Hepatocyte (in vitro differentiated cells): ENCODE measurements around the gene TKT. TPM values are rescaled to one million over a fixed set of nuclear protein-coding genes. Genes with fewer than 3 reads are reported as not detected.

Experiments used
- DNase-seq: peaks from one replicate; pipeline ENCODE4 v3.0.0-alpha.2; 2016; ENCODE audit warnings: low spot score
- H2AFZ ChIP-seq: fragments of 200-600 bp; sonication (generic); 2 replicates; pipeline ENCODE4 v1.6.0; 2016; ENCODE audit warnings: antibody characterized with exemption, mild to moderate bottlenecking
- H3K27ac ChIP-seq: fragments of 200-600 bp; sonication (generic); 2 replicates; pipeline ENCODE4 v1.5.1; 2016; ENCODE audit warnings: mild to moderate bottlenecking
- H3K27me3 ChIP-seq: fragments of 200-600 bp; sonication (generic); 2 replicates; pipeline ENCODE4 v1.6.1; 2016
- H3K36me3 ChIP-seq: fragments of 200-600 bp; sonication (generic); replicated peaks from 2 replicates; pipeline ENCODE4 v1.5.1; 2016; ENCODE audit warnings: low read depth; ENCODE audit not compliant: insufficient read depth
- H3K4me1 ChIP-seq: fragments of 200-600 bp; sonication (generic); 2 replicates; pipeline ENCODE4 v1.5.1; 2016; ENCODE audit warnings: mild to moderate bottlenecking, moderate library complexity; ENCODE audit not compliant: insufficient read depth
- H3K4me2 ChIP-seq: fragments of 200-600 bp; sonication (generic); 2 replicates; pipeline ENCODE4 v1.6.0; 2016
- H3K4me3 ChIP-seq: fragments of 200-600 bp; sonication (generic); 2 replicates; pipeline ENCODE4 v1.5.1; 2016; ENCODE audit warnings: mild to moderate bottlenecking
- H3K79me2 ChIP-seq: fragments of 200-600 bp; sonication (generic); 2 replicates; pipeline ENCODE4 v1.6.0; 2017; ENCODE audit warnings: mild to moderate bottlenecking
- H3K9me2 ChIP-seq: fragments of 200-600 bp; sonication (generic); replicated peaks from 2 replicates; pipeline ENCODE4 v1.6.0; 2017; ENCODE audit warnings: mild to moderate bottlenecking; ENCODE audit not compliant: insufficient read depth
- H3K9me3 ChIP-seq: fragments of 200-600 bp; sonication (generic); 2 replicates; pipeline ENCODE4 v1.5.1; 2016; ENCODE audit warnings: low read depth, mild to moderate bottlenecking
- H4K20me1 ChIP-seq: fragments of 200-600 bp; sonication (generic); 2 replicates; pipeline ENCODE4 v1.6.0; 2016; ENCODE audit warnings: mild to moderate bottlenecking; ENCODE audit not compliant: insufficient read depth, poor library complexity, severe bottlenecking
- CTCF ChIP-seq: fragments of 200-600 bp; sonication (generic); IDR thresholded peaks from 2 replicates; pipeline ENCODE4 v1.5.1; 2016; ENCODE audit warnings: antibody characterized with exemption, mild to moderate bottlenecking; ENCODE audit not compliant: poor library complexity
- EZH2 ChIP-seq: fragments of 200-600 bp; sonication (generic); IDR thresholded peaks from 2 replicates; pipeline ENCODE4 v1.6.1; 2016; ENCODE audit warnings: antibody characterized with exemption, mild to moderate bottlenecking, borderline replicate concordance
- EZH2phosphoT487 ChIP-seq: fragments of 200-600 bp; sonication (generic); IDR thresholded peaks from one replicate; pipeline ENCODE4 v1.6.1; 2018; ENCODE audit warnings: antibody characterized with exemption, mild to moderate bottlenecking, low read depth, moderate library complexity; ENCODE audit not compliant: unreplicated experiment, severe bottlenecking
- WGBS: methylation state at CpG from one replicate; pipeline ENCODE4 v1.1.6; 2016; ENCODE audit warnings: low lambda C conversion rate; ENCODE audit errors: missing lambda C conversion rate; 5-methylcytosine and 5-hydroxymethylcytosine counted together
- polyA plus RNA-seq: library from polyadenylated mRNA; unstranded; fragments of >200 nt; fragmentation: Nextera tagmentation; extraction: Ambion mirVana; gene quantifications from 2 replicates; pipeline ENCODE4 v1.2.1, GENCODE V29; 2016
- total RNA-seq: library from RNA; depleted of rRNA; stranded (reverse); fragments of >200 nt; gene quantifications from 2 replicates; pipeline ENCODE4 v1.2.3, GENCODE V29; 2014

Gene TKT
- total and polyA plus RNA-seq, 2 experiments from 2014 or later, result 149 to 265 TPM

GRCh38 chr3:53247619-53248018 lies 8.2 kb downstream of the TKT start:
- no peak for TF ChIP-seq EZH2
- TF ChIP-seq EZH2phosphoT487, result no peak
- no peak for TF ChIP-seq CTCF
- Histone ChIP-seq H3K9me2 (no peaks in the 10 kb centered on the region), H3K9me3 (no peaks in the 10 kb centered on the region), H2AFZ (no peak overlapping the region), H3K79me2 (peaks cover 99% of the 10 kb centered on the region), H3K4me1 (peaks cover 10% of the 10 kb centered on the region), H3K4me2 (no peak overlapping the region), H3K27me3 (no peaks in the 10 kb centered on the region), H4K20me1 (peaks cover 79% of the 10 kb centered on the region), H3K4me3 (no peak overlapping the region), H3K27ac (no peak overlapping the region), H3K36me3 (no peaks in the 10 kb centered on the region)
- DNase-seq, result no peak
- WGBS, result 89% methylated on average over 2 of the region's 2 CpGs

- peaks cover 90% of the 10 kb centered on the region for H3K79me2 ChIP-seq
- no peak overlapping the region for H2AFZ ChIP-seq
- no peaks in the 10 kb centered on the region for H3K9me2 ChIP-seq
- TF ChIP-seq EZH2phosphoT487, result no peak
- no peak for TF ChIP-seq CTCF
- no peak for TF ChIP-seq EZH2
- H3K27me3 ChIP-seq, result no peaks in the 10 kb centered on the region
- H4K20me1 ChIP-seq, result peaks cover 58% of the 10 kb centered on the region
- no peaks in the 10 kb centered on the region for H3K36me3 ChIP-seq
- no peak overlapping the region for H3K4me2 ChIP-seq
- 85% methylated on average over 8 of the region's 8 CpGs for WGBS
- H3K4me1 ChIP-seq, result peaks cover 5% of the 10 kb centered on the region
- H3K4me3 ChIP-seq, result no peak overlapping the region
- H3K9me3 ChIP-seq, result no peaks in the 10 kb centered on the region
- DNase-seq, result no peak
- H3K27ac ChIP-seq, result no peak overlapping the region
Measured at GRCh38 chr3:53244271-53244670, 11.6 kb downstream of the TKT start.

GRCh38 chr3:53243785-53244184 lies 12.0 kb downstream of the TKT start:
- no peak for TF ChIP-seq CTCF
- no peak for TF ChIP-seq EZH2phosphoT487
- no peak for TF ChIP-seq EZH2
- Histone ChIP-seq H3K4me1 (peaks cover 6% of the 10 kb centered on the region), H4K20me1 (peaks cover 56% of the 10 kb centered on the region), H3K4me3 (no peak overlapping the region), H3K9me2 (no peaks in the 10 kb centered on the region), H3K9me3 (no peaks in the 10 kb centered on the region), H3K27ac (no peak overlapping the region), H3K79me2 (peaks cover 86% of the 10 kb centered on the region), H2AFZ (no peak overlapping the region), H3K27me3 (no peaks in the 10 kb centered on the region), H3K36me3 (no peaks in the 10 kb centered on the region), H3K4me2 (no peak overlapping the region)
- WGBS, result 82% methylated on average over 8 of the region's 8 CpGs
- DNase-seq, result no peak

- 81% methylated on average over 14 of the region's 14 CpGs for WGBS
- Histone ChIP-seq H3K4me3 (no peak overlapping the region), H3K9me3 (no peaks in the 10 kb centered on the region), H3K4me1 (peaks cover 11% of the 10 kb centered on the region), H3K27ac (peak overlapping the region; percentile 16), H2AFZ (no peak overlapping the region), H3K36me3 (no peaks in the 10 kb centered on the region), H3K9me2 (no peaks in the 10 kb centered on the region), H4K20me1 (peaks cover 50% of the 10 kb centered on the region), H3K79me2 (peaks cover 79% of the 10 kb centered on the region), H3K4me2 (no peak overlapping the region), H3K27me3 (no peaks in the 10 kb centered on the region)
- TF ChIP-seq EZH2phosphoT487 (no peak), EZH2 (no peak), CTCF (no peak)
- DNase-seq, result no peak
Measured at GRCh38 chr3:53243165-53243564, 12.7 kb downstream of the TKT start.
